GM12875 (cell line): ENCODE data around the gene CELF2.

ENCODE experiments used
- H3K4me3 ChIP-seq: one replicate; pipeline ENCODE4 v1.5.1; 2011; ENCODE audit warnings: low read depth, low read length, control low read depth
- TF ChIP-seq, protein P1 (sequence below): IDR thresholded peaks from 2 replicates; pipeline ENCODE4 v1.5.1; 2011; ENCODE audit warnings: low read depth, mild to moderate bottlenecking, control low read depth, inconsistent platforms, low read length, moderate library complexity, borderline replicate concordance; ENCODE audit not compliant: insufficient read depth

Gene CELF2

GRCh38 chr10:11250304-11250703 lies 232.6 kb downstream of the CELF2 start:
- TF ChIP-seq, protein P1, sequence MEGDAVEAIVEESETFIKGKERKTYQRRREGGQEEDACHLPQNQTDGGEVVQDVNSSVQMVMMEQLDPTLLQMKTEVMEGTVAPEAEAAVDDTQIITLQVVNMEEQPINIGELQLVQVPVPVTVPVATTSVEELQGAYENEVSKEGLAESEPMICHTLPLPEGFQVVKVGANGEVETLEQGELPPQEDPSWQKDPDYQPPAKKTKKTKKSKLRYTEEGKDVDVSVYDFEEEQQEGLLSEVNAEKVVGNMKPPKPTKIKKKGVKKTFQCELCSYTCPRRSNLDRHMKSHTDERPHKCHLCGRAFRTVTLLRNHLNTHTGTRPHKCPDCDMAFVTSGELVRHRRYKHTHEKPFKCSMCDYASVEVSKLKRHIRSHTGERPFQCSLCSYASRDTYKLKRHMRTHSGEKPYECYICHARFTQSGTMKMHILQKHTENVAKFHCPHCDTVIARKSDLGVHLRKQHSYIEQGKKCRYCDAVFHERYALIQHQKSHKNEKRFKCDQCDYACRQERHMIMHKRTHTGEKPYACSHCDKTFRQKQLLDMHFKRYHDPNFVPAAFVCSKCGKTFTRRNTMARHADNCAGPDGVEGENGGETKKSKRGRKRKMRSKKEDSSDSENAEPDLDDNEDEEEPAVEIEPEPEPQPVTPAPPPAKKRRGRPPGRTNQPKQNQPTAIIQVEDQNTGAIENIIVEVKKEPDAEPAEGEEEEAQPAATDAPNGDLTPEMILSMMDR, result no peak
- H3K4me3 ChIP-seq, result no peak overlapping the region

DNA sequence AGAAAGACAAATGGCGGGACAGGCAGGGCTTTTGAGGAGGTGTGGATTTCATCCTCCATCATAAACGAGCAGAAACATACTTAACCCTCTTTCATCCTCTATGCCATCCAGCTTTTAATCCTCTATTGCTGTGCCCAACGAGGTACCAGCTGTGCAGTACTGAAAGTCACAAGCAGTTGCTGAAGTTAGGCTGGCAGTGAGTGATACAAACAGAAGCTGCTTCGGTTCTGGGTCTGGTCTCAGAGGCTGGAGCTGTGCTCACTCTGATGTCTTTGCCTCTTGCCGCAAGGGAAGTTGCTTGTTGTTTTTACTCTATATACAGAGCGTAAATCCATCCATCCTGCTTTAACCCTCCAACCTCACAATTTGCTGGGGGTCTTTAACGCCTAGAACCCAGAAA lies 235.2 kb downstream of the CELF2 start:
- H3K4me3 ChIP-seq, result no peak overlapping the region
- TF ChIP-seq, protein P1, result no peak

- TF ChIP-seq, protein P1, result no peak
- H3K4me3 ChIP-seq, result no peak overlapping the region
These were observed 235.8 kb downstream of the CELF2 start for GRCh38 chr10:11253385-11254002.

DNA sequence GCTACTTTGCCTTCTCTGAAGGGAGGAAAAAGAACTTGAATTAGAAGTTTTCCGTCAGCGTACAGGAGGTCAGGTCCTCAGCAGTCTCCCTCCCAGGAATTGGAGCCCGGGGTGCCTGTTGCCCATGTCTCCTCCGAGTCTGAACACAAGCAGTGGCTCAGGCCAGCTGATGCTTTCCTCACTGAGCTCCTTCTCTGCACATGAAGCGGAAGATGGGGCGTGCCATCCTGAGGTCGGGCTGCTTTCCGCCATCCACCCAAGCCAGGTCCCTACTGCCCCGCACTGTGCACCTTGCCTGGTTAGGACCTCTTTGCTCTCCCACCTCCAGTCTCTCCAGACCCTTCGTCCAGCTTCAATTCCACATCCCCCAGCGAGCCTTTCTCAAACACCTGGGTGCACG lies 237.5 kb downstream of the CELF2 start:
- H3K4me3 ChIP-seq, result no peak overlapping the region

DNA sequence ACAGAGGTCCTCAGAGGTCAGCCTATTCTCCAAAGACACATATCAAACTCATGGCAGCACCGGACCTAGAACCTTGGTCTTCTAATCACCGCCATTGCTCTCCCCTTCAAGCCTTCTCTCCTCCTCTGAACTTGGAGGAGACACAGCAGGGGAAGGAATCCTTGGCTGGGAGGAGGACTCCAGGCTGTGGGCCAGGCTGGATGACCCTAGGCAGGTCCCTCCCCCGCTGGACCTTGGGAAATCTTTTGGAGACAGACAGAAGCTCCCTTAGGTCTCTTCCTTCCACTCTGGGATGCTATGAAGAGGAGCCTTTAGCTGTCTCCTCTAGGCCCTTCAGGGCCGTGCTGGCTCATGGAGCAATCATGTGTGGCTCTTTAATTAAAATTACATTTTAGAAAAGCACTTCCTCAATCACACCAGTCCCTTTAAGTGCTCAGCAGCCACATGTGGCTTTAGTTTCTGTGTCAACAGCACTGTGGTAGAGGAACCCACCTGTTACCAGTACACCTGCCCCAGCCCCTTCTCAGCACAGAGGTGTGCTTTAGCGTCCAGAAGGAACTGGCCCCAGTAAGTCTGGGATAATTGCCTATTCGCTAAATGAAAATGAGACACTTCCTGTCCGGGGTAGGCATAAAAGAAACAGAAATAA lies 238.2 kb downstream of the CELF2 start:
- TF ChIP-seq, protein P1, result no peak
- H3K4me3 ChIP-seq, result no peak overlapping the region

More for the DNA sequence above, 237.5 kb downstream of the CELF2 start:
- TF ChIP-seq, protein P1, result no peak

DNA sequence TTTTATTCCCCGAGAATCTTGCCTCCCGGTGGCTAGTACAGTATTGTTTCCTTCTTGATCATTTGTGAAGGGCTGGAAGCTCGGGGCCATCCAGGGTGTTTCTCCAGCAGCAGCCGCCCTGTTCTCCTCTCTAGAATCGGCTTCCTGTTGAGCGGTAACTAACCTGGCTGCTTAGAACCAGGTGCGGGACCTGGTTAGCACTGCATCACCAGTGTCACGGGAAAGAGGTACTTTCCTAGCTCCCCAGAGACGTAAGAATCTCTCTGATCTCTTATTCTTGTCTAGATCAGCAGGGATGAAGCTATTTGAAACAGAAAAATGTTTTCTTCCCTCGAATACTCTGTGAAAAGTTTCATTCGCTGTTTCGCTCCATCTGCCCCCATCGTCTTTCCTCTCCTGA lies 239.2 kb downstream of the CELF2 start:
- no peak overlapping the region for H3K4me3 ChIP-seq
- TF ChIP-seq, protein P1, result no peak
